HG03108 (cell line): ENCODE results near the gene SCNN1G.
A peak's percentile ranks its signal among the peaks of the same experiment; 100 is the strongest.
"Not testable (repeated sequence)": the region's sequence is repeated elsewhere in the genome, so short reads cannot be mapped to it uniquely, and the experiment has no call there.

Experiments
- ATAC-seq: cut with Tn5 transposase; IDR thresholded peaks from one replicate; pipeline ENCODE4 v1.9.1; 2021; ENCODE audit warnings: moderate library complexity; ENCODE audit not compliant: unreplicated experiment

Gene SCNN1G

GRCh38 chr16:23182679-23183542 lies at the start of gene SCNN1G:
Gene SCNN1G, plus strand, starts transcription at chr16:23182745. Its CDS starts 3,527 bp downstream, at chr16:23186272.
- no peak for ATAC-seq

- no peak for ATAC-seq
These were observed 49.6 kb upstream of the SCNN1G start for GRCh38 chr16:23132775-23133463.

GRCh38 chr16:23134274-23134673 lies 48.3 kb upstream of the SCNN1G start:
- ATAC-seq: no peak

GRCh38 chr16:23137256-23137655 lies 45.3 kb upstream of the SCNN1G start:
- no peak for ATAC-seq

GRCh38 chr16:23137818-23138217 lies 44.7 kb upstream of the SCNN1G start:
- ATAC-seq: no peak

GRCh38 chr16:23140107-23140506 lies 42.4 kb upstream of the SCNN1G start:
- ATAC-seq: no peak

- no peak for ATAC-seq
These were observed 41.5 kb upstream of the SCNN1G start for GRCh38 chr16:23141033-23141432.

GRCh38 chr16:23141500-23141899 lies 41.0 kb upstream of the SCNN1G start:
- no peak for ATAC-seq

- ATAC-seq: no peak
These were observed 40.4 kb upstream of the SCNN1G start for GRCh38 chr16:23141959-23142740.

- ATAC-seq: no peak
These were observed 39.2 kb upstream of the SCNN1G start for GRCh38 chr16:23143391-23143790.

- ATAC-seq: not testable (repeated sequence)
These were observed 38.2 kb upstream of the SCNN1G start for GRCh38 chr16:23144393-23144792.

- ATAC-seq: no peak
These were observed 37.4 kb upstream of the SCNN1G start for GRCh38 chr16:23145186-23145585.

- no peak for ATAC-seq
These were observed 36.9 kb upstream of the SCNN1G start for GRCh38 chr16:23145608-23146007.

GRCh38 chr16:23146877-23147601 lies 35.5 kb upstream of the SCNN1G start:
- no peak for ATAC-seq

- ATAC-seq: no peak
These were observed 34.9 kb upstream of the SCNN1G start for GRCh38 chr16:23147666-23148065.

GRCh38 chr16:23148166-23148512 lies 34.4 kb upstream of the SCNN1G start:
- ATAC-seq: no peak

GRCh38 chr16:23148513-23149266 lies 33.9 kb upstream of the SCNN1G start:
- peak; percentile 24 for ATAC-seq

- ATAC-seq: peak; percentile 94
These were observed 33.1 kb upstream of the SCNN1G start, which contains the start of gene USP31 for GRCh38 chr16:23149267-23149992. Gene USP31, minus strand, starts transcription at chr16:23149452. Its CDS starts 182 bp downstream, at chr16:23149270.

- no peak for ATAC-seq
These were observed 32.6 kb upstream of the SCNN1G start for GRCh38 chr16:23149993-23150364.
